ENCODE data around the gene HES2. TPM values are rescaled to one million over a fixed set of nuclear protein-coding genes. Genes with fewer than 3 reads are reported as not detected.

The HES2 gene
- total and polyA plus RNA-seq, 9 of the 15 experiments (the other 6 are each of a cell fraction or from before 2014, with no cell fraction given): 0.05 to 0.18 (median 0.07) TPM; not detected in 4

- TF ChIP-seq PHF8 (IDR thresholded peaks at IDR 0.05; ENCODE audit: borderline replicate concordance, low read length) (peak; percentile 7; the same call in 1 of the 2 replicates), KDM4B (IDR thresholded peaks at IDR 0.05; ENCODE audit: borderline replicate concordance in 2 of 2, low read depth in 1 of 2) (no peak), CHD1 (IDR thresholded peaks at IDR 0.05; ENCODE audit: low read length) (no peak), SNRNP70 (optimal IDR thresholded peaks at IDR 0.05; ENCODE audit: low read depth, low read length) (no peak), RBFOX2 (IDR thresholded peaks at IDR 0.05; ENCODE audit: low read depth, low read length) (0 out of 2 replicates have a peak, but pooled peaks have one; percentile 63), ZNF311 (CRISPR knock-in tag; IDR thresholded peaks at IDR 0.05) (no peak), TFAP4 (CRISPR knock-in tag; IDR thresholded peaks at IDR 0.05; ENCODE audit: borderline replicate concordance) (0 out of 2 replicates have a peak, but pooled peaks have one; percentile 9), KDM2B (CRISPR knock-in tag; IDR thresholded peaks at IDR 0.05) (peak; percentile 28; the same call in 1 of the 2 replicates), ARID3B (CRISPR knock-in tag; IDR thresholded peaks at IDR 0.05; ENCODE audit: borderline replicate concordance) (no peak), NRF1 (conservative IDR thresholded peaks at IDR 0.05 in 1 of 2, IDR thresholded peaks at IDR 0.05 in 1 of 2) (no peak; a peak in 2 of 4 replicates), SAFB (IDR thresholded peaks at IDR 0.05; ENCODE audit: borderline replicate concordance, low read depth, low read length) (peak; percentile 13; the same call in 1 of the 2 replicates), TEAD2 (tag; IDR thresholded peaks at IDR 0.05) (no peak), SRSF3 (IDR thresholded peaks at IDR 0.05; ENCODE audit: insufficient read depth, low read length) (no peak), NKRF (IDR thresholded peaks at IDR 0.05; ENCODE audit: borderline replicate concordance) (peak; percentile 30; the same call in 1 of the 2 replicates), ZNF253 (CRISPR knock-in tag; conservative IDR thresholded peaks at IDR 0.05) (no peak), KAT7 (CRISPR knock-in tag; IDR thresholded peaks at IDR 0.05; ENCODE audit: borderline replicate concordance) (0 out of 2 replicates have a peak, but pooled peaks have one; percentile 7), FOXA3 (CRISPR knock-in tag; conservative IDR thresholded peaks at IDR 0.05 in 1 of 2, IDR thresholded peaks at IDR 0.05 in 1 of 2) (no peak), ZNF655 (CRISPR knock-in tag; IDR thresholded peaks at IDR 0.05) (no peak), ZBTB7A (IDR thresholded peaks at IDR 0.05; ENCODE audit: borderline replicate concordance, control insufficient read depth, low read depth, low read length) (0 out of 2 replicates have a peak, but pooled peaks have one; percentile 64), JUND (IDR thresholded peaks at IDR 0.05; ENCODE audit: borderline replicate concordance, low read depth, low read length) (no peak), JUND (tag; IDR thresholded peaks at IDR 0.05; ENCODE audit: borderline replicate concordance, low read depth, low read length) (no peak)
Measured at GRCh38 chr1:6392809-6393399, 26.8 kb downstream of the HES2 start (continued).

All from K562 (cell line).